ENCODE results near the gene CRHR2. TPM values are rescaled to one million over a fixed set of nuclear protein-coding genes. Genes with fewer than 3 reads are reported as not detected.

Gene CRHR2
- total RNA-seq, 1 experiment from 2014 or later, result not detected

DNA sequence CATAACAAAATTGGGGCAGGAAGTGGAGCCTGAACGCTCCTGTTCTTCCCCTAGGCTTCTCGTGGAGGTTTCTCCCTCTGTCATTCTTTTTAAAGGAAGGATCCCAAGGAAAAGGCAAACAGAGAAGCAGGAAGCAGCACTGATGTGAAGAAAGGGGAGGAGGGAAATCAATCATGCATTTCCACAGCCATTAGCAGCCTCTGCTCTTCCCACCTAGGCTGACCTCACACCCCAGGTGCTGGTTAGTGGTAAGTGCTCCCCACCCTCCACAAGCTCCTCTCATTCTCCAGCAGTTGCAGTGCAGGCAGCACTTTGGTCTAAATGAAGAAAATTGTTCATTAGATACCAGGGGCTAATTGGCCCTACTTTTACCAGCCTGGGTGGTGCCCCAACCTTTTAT is 2.6 kb downstream of the CRHR2 start:
- Histone ChIP-seq H3K4me1 (ENCODE audit: insufficient read depth, low read length, poor library complexity, severe bottlenecking) (peaks cover 9% of the 10 kb centered on the region), H3K36me3 (ENCODE audit: insufficient read depth, low read length, poor library complexity, severe bottlenecking) (no peaks in the 10 kb centered on the region), H3K27ac (ENCODE audit: low read depth, low read length, poor library complexity, severe bottlenecking) (no peak overlapping the region), H3K9me3 (ENCODE audit: low read depth, low read length, poor library complexity, severe bottlenecking) (no peaks in the 10 kb centered on the region), H3K27me3 (replicated peaks; ENCODE audit: insufficient read depth, low read depth, low read length, poor library complexity) (peaks cover 84% of the 10 kb centered on the region), H3K4me3 (ENCODE audit: low read depth, low read length, poor library complexity, severe bottlenecking) (no peak overlapping the region)
- POLR2A ChIA-PET (ENCODE audit: low non-redundant PET), result no interaction called here
- no peak for TF ChIP-seq EZH2 (IDR thresholded peaks at IDR 0.05; ENCODE audit: borderline replicate concordance, low read depth, low read length, poor library complexity, severe bottlenecking)
- TF ChIP-seq, protein P1, sequence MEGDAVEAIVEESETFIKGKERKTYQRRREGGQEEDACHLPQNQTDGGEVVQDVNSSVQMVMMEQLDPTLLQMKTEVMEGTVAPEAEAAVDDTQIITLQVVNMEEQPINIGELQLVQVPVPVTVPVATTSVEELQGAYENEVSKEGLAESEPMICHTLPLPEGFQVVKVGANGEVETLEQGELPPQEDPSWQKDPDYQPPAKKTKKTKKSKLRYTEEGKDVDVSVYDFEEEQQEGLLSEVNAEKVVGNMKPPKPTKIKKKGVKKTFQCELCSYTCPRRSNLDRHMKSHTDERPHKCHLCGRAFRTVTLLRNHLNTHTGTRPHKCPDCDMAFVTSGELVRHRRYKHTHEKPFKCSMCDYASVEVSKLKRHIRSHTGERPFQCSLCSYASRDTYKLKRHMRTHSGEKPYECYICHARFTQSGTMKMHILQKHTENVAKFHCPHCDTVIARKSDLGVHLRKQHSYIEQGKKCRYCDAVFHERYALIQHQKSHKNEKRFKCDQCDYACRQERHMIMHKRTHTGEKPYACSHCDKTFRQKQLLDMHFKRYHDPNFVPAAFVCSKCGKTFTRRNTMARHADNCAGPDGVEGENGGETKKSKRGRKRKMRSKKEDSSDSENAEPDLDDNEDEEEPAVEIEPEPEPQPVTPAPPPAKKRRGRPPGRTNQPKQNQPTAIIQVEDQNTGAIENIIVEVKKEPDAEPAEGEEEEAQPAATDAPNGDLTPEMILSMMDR (conservative IDR thresholded peaks at IDR 0.05; ENCODE audit: low read depth, low read length), result no peak
- no peak for DNase-seq (ENCODE audit: low spot score)
- CTCF ChIA-PET, result no interaction called here
- intact Hi-C loops (cut with micrococcal nuclease; ENCODE audit: unreplicated experiment), result no loop called here
- BruUV-seq (replicated peaks), result no TSS peak

DNA sequence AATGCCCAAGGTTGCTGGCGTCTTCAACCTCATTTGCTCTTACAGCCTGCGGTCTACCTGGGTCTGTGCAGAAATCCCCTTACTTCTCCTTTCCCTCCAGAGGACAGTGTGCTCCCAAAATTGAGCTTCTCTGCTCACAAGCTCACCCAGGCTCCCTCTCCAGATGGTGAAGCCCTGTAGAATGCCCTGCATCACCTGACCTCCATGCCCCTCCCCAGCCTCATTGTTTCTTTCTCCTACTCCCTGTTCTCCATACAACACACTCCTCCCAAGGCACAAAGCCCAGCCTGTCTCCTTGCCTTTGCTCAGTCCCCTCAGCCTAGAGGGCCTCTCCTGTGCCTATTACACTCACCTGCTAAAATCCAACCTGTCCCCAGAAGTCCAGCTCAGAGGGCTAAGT is 3.5 kb downstream of the CRHR2 start:
- no TSS peak for BruUV-seq (replicated peaks)
- CTCF ChIA-PET, result no interaction called here

GRCh38 chr7:30674876-30675275 is 7.4 kb downstream of the CRHR2 start:
- CTCF ChIA-PET, result no interaction called here
- H3K36me3 ChIP-seq (ENCODE audit: insufficient read depth, low read length, poor library complexity, severe bottlenecking), result no peaks in the 10 kb centered on the region
- no TSS peak for BruUV-seq (replicated peaks)
- POLR2A ChIA-PET (ENCODE audit: low non-redundant PET), result no interaction called here
- TF ChIP-seq, protein P1 (conservative IDR thresholded peaks at IDR 0.05; ENCODE audit: low read depth, low read length), result no peak
- no peak for TF ChIP-seq EZH2 (IDR thresholded peaks at IDR 0.05; ENCODE audit: borderline replicate concordance, low read depth, low read length, poor library complexity, severe bottlenecking)
- no peak for DNase-seq (ENCODE audit: low spot score)
- H3K27me3 ChIP-seq (replicated peaks; ENCODE audit: insufficient read depth, low read depth, low read length, poor library complexity), result peaks cover 37% of the 10 kb centered on the region
- H3K4me1 ChIP-seq (ENCODE audit: insufficient read depth, low read length, poor library complexity, severe bottlenecking), result no peaks in the 10 kb centered on the region
- intact Hi-C loops (cut with micrococcal nuclease; ENCODE audit: unreplicated experiment), result no loop called here
- H3K4me3 ChIP-seq (ENCODE audit: low read depth, low read length, poor library complexity, severe bottlenecking), result no peak overlapping the region
- no peaks in the 10 kb centered on the region for H3K9me3 ChIP-seq (ENCODE audit: low read depth, low read length, poor library complexity, severe bottlenecking)
- H3K27ac ChIP-seq (ENCODE audit: low read depth, low read length, poor library complexity, severe bottlenecking), result no peak overlapping the region

More for the DNA sequence above, 3.5 kb downstream of the CRHR2 start:
- TF ChIP-seq, protein P1 (conservative IDR thresholded peaks at IDR 0.05; ENCODE audit: low read depth, low read length), result no peak
- no peak for TF ChIP-seq EZH2 (IDR thresholded peaks at IDR 0.05; ENCODE audit: borderline replicate concordance, low read depth, low read length, poor library complexity, severe bottlenecking)
- no peak overlapping the region for H3K4me3 ChIP-seq (ENCODE audit: low read depth, low read length, poor library complexity, severe bottlenecking)
- no peak overlapping the region for H3K27ac ChIP-seq (ENCODE audit: low read depth, low read length, poor library complexity, severe bottlenecking)
- intact Hi-C loops (cut with micrococcal nuclease; ENCODE audit: unreplicated experiment), result no loop called here
- DNase-seq (ENCODE audit: low spot score), result no peak
- H3K27me3 ChIP-seq (replicated peaks; ENCODE audit: insufficient read depth, low read depth, low read length, poor library complexity), result peaks cover 76% of the 10 kb centered on the region
- H3K36me3 ChIP-seq (ENCODE audit: insufficient read depth, low read length, poor library complexity, severe bottlenecking), result no peaks in the 10 kb centered on the region
- H3K9me3 ChIP-seq (ENCODE audit: low read depth, low read length, poor library complexity, severe bottlenecking), result no peaks in the 10 kb centered on the region
- H3K4me1 ChIP-seq (ENCODE audit: insufficient read depth, low read length, poor library complexity, severe bottlenecking), result peaks cover 9% of the 10 kb centered on the region
- POLR2A ChIA-PET (ENCODE audit: low non-redundant PET), result no interaction called here

All from A673 (cell line).